Measurements from ENCODE around the gene SETDB1. TPM values are rescaled to one million over a fixed set of nuclear protein-coding genes. Genes with fewer than 3 reads are reported as not detected.
"Not testable (repeated sequence)": the region's sequence is repeated elsewhere in the genome, so short reads cannot be mapped to it uniquely, and the experiment has no call there.

SETDB1 gene
- total RNA-seq, 1 experiment from 2014 or later = 51.1 TPM

GRCh38 chr1:150927624-150928023 lies 1.5 kb downstream of the SETDB1 start:
- DNase-seq = no peak
- Histone ChIP-seq H3K9me2 (ENCODE audit: insufficient read depth) (no peaks in the 10 kb centered on the region), H3K79me2 (ENCODE audit: low read depth) (peaks cover 20% of the 10 kb centered on the region), H3K36me3 (ENCODE audit: low read depth) (peaks cover 41% of the 10 kb centered on the region), H2AFZ (no peak overlapping the region), H3K4me3 (peak overlapping the region; percentile 67; the same call in 1 of the 2 replicates), H3K9me3 (ENCODE audit: insufficient read depth, low read depth) (peaks cover 4% of the 10 kb centered on the region; the same call in 1 of the 2 replicates), H3K27me3 (ENCODE audit: insufficient read depth, low read depth) (no peaks in the 10 kb centered on the region), H3F3A (ENCODE audit: insufficient read depth, low read depth) (peaks cover 21% of the 10 kb centered on the region), H3K4me2 (peak overlapping the region; percentile 79; the same call in 1 of the 2 replicates), H3K27ac (no peak overlapping the region), H4K20me1 (ENCODE audit: insufficient read depth) (no peaks in the 10 kb centered on the region), H3K4me1 (replicated peaks; ENCODE audit: insufficient read depth) (peaks cover 13% of the 10 kb centered on the region)
- TF ChIP-seq CTCF (conservative IDR thresholded peaks at IDR 0.05) (no peak), EZH2 (IDR thresholded peaks at IDR 0.05; ENCODE audit: low read depth) (no peak)
- no TSS peak for BruUV-seq (replicated peaks)
- intact Hi-C loops (cut with micrococcal nuclease; ENCODE audit: unreplicated experiment) = loop anchor here (2.0 kb wide), 1 partner anchor 51 kb away; no protein-coding TSS in a partner anchor
- CTCF ChIA-PET = no interaction called here
- POLR2A ChIA-PET (ENCODE audit: unreplicated experiment) = interaction anchor here (0.6 kb wide), 1 partner anchor 66 kb away, joined by 3 read pairs; no protein-coding TSS in a partner anchor

GRCh38 chr1:150928286-150928685 lies 2.1 kb downstream of the SETDB1 start:
- BruUV-seq (replicated peaks) = no TSS peak
- H3K79me2 ChIP-seq (ENCODE audit: low read depth) = peaks cover 20% of the 10 kb centered on the region
- DNase-seq = no peak
- H3F3A ChIP-seq (ENCODE audit: insufficient read depth, low read depth) = peaks cover 15% of the 10 kb centered on the region; the same call in 1 of the 2 replicates
- ChIA-PET CTCF (no interaction called here), POLR2A (ENCODE audit: unreplicated experiment) (no interaction called here)
- no peaks in the 10 kb centered on the region for H3K27me3 ChIP-seq (ENCODE audit: insufficient read depth, low read depth)
- no peak overlapping the region for H3K27ac ChIP-seq
- no peaks in the 10 kb centered on the region for H3K9me2 ChIP-seq (ENCODE audit: insufficient read depth)
- no peak overlapping the region for H3K4me2 ChIP-seq
- TF ChIP-seq EZH2 (IDR thresholded peaks at IDR 0.05; ENCODE audit: low read depth) (no peak), CTCF (conservative IDR thresholded peaks at IDR 0.05) (no peak)
- no peak overlapping the region for H2AFZ ChIP-seq
- H3K36me3 ChIP-seq (ENCODE audit: low read depth) = peaks cover 42% of the 10 kb centered on the region
- peaks cover 4% of the 10 kb centered on the region; the same call in 1 of the 2 replicates for H3K9me3 ChIP-seq (ENCODE audit: insufficient read depth, low read depth)
- peaks cover 8% of the 10 kb centered on the region; the same call in 1 of the 2 replicates for H3K4me1 ChIP-seq (replicated peaks; ENCODE audit: insufficient read depth)
- intact Hi-C loops (cut with micrococcal nuclease; ENCODE audit: unreplicated experiment) = no loop called here
- no peak overlapping the region for H3K4me3 ChIP-seq
- H4K20me1 ChIP-seq (ENCODE audit: insufficient read depth) = no peaks in the 10 kb centered on the region

GRCh38 chr1:150928775-150929174 lies 2.6 kb downstream of the SETDB1 start:
- H4K20me1 ChIP-seq (ENCODE audit: insufficient read depth); intact Hi-C loops (cut with micrococcal nuclease; ENCODE audit: unreplicated experiment); BruUV-seq (replicated peaks); DNase-seq; H2AFZ ChIP-seq; H3K4me1 ChIP-seq (replicated peaks; ENCODE audit: insufficient read depth); POLR2A ChIA-PET (ENCODE audit: unreplicated experiment); H3K9me3 ChIP-seq (ENCODE audit: insufficient read depth, low read depth); H3K27me3 ChIP-seq (ENCODE audit: insufficient read depth, low read depth); H3K27ac ChIP-seq; H3K9me2 ChIP-seq (ENCODE audit: insufficient read depth); H3K4me3 ChIP-seq; H3K4me2 ChIP-seq; CTCF ChIA-PET: not testable (repeated sequence)
- H3K79me2 ChIP-seq (ENCODE audit: low read depth) = peaks cover 20% of the 10 kb centered on the region
- H3F3A ChIP-seq (ENCODE audit: insufficient read depth, low read depth) = peaks cover 13% of the 10 kb centered on the region; the same call in 1 of the 2 replicates
- peaks cover 42% of the 10 kb centered on the region for H3K36me3 ChIP-seq (ENCODE audit: low read depth)

- TF ChIP-seq EZH2 (IDR thresholded peaks at IDR 0.05; ENCODE audit: low read depth) (no peak), CTCF (conservative IDR thresholded peaks at IDR 0.05) (no peak)
- intact Hi-C loops (cut with micrococcal nuclease; ENCODE audit: unreplicated experiment) = no loop called here
- Histone ChIP-seq H3K9me2 (ENCODE audit: insufficient read depth) (no peaks in the 10 kb centered on the region), H3K36me3 (ENCODE audit: low read depth) (peaks cover 58% of the 10 kb centered on the region), H4K20me1 (ENCODE audit: insufficient read depth) (no peaks in the 10 kb centered on the region), H3K27me3 (ENCODE audit: insufficient read depth, low read depth) (no peaks in the 10 kb centered on the region), H3K9me3 (ENCODE audit: insufficient read depth, low read depth) (peaks cover 4% of the 10 kb centered on the region; the same call in 1 of the 2 replicates), H3K4me3 (no peak overlapping the region), H3K4me1 (replicated peaks; ENCODE audit: insufficient read depth) (peaks cover 8% of the 10 kb centered on the region; the same call in 1 of the 2 replicates), H3K4me2 (no peak overlapping the region), H2AFZ (no peak overlapping the region), H3K79me2 (ENCODE audit: low read depth) (peaks cover 23% of the 10 kb centered on the region), H3F3A (ENCODE audit: insufficient read depth, low read depth) (0 out of 2 replicates have a peak, but pooled peaks cover 9% of the 10 kb centered on the region), H3K27ac (no peak overlapping the region)
- BruUV-seq (replicated peaks) = no TSS peak
- no peak for DNase-seq
- ChIA-PET CTCF (no interaction called here), POLR2A (ENCODE audit: unreplicated experiment) (no interaction called here)
Observed at GRCh38 chr1:150931773-150932172, 5.6 kb downstream of the SETDB1 start.
